Measurements from ENCODE around the gene MAPKAP1.
"Not testable (repeated sequence)": the region's sequence is repeated elsewhere in the genome, so short reads cannot be mapped to it uniquely, and the experiment has no call there.

GRCh38 chr9:125400232-125400631 lies 306.8 kb downstream of the MAPKAP1 start:
- not testable (repeated sequence) for TF ChIP-seq CTCF, POLR2A, POLR2AphosphoS5 (IDR thresholded peaks at IDR 0.05)

Data from gastroesophageal sphincter (tissue), 3 donors.